ENCODE data around the gene SSH3.
"Not testable (repeated sequence)": the region's sequence is repeated elsewhere in the genome, so short reads cannot be mapped to it uniquely, and the experiment has no call there.

Gene SSH3

GRCh38 chr11:67303132-67303834 is at the start of gene SSH3:
Gene SSH3 (plus strand): TSS chr11:67303530. CDS start chr11:67303626, 96 bp downstream.
- no peak for DNase-seq (ENCODE audit: low read depth)

- DNase-seq (ENCODE audit: low read depth), result no peak
Observed at GRCh38 chr11:67253872-67254624, 49.3 kb upstream of the SSH3 start.

- no peak for DNase-seq (ENCODE audit: low read depth)
Observed at GRCh38 chr11:67254798-67255197, 48.5 kb upstream of the SSH3 start.

- DNase-seq (ENCODE audit: low read depth), result no peak
Observed at GRCh38 chr11:67255353-67255752, 48.0 kb upstream of the SSH3 start.

GRCh38 chr11:67255864-67256263 is 47.5 kb upstream of the SSH3 start:
- no peak for DNase-seq (ENCODE audit: low read depth)

- DNase-seq (ENCODE audit: low read depth), result no peak
Observed at GRCh38 chr11:67256477-67257135, 46.7 kb upstream of the SSH3 start.

- no peak for DNase-seq (ENCODE audit: low read depth)
Observed at GRCh38 chr11:67260406-67260805, 42.9 kb upstream of the SSH3 start.

GRCh38 chr11:67260885-67261639 is 42.3 kb upstream of the SSH3 start:
- not testable (repeated sequence) for DNase-seq (ENCODE audit: low read depth)

GRCh38 chr11:67261640-67261945 is 41.7 kb upstream of the SSH3 start:
- no peak for DNase-seq (ENCODE audit: low read depth)

- DNase-seq (ENCODE audit: low read depth), result no peak
Observed at GRCh38 chr11:67261946-67262681, 41.2 kb upstream of the SSH3 start.

- no peak for DNase-seq (ENCODE audit: low read depth)
Observed at GRCh38 chr11:67262731-67263675, 40.3 kb upstream of the SSH3 start.

- no peak for DNase-seq (ENCODE audit: low read depth)
Observed at GRCh38 chr11:67264260-67264659, 39.1 kb upstream of the SSH3 start.

- DNase-seq (ENCODE audit: low read depth), result no peak
Observed at GRCh38 chr11:67264877-67265632, 38.3 kb upstream of the SSH3 start.

GRCh38 chr11:67265633-67266448 is 37.5 kb upstream of the SSH3 start:
- peak; percentile 67 for DNase-seq (ENCODE audit: low read depth)

- no peak for DNase-seq (ENCODE audit: low read depth)
Observed at GRCh38 chr11:67266449-67267187, 36.7 kb upstream of the SSH3 start, which contains the start of gene GRK2. Gene GRK2 (plus strand): TSS chr11:67266473. CDS start chr11:67266700, 227 bp downstream.

- DNase-seq (ENCODE audit: low read depth), result no peak
Observed at GRCh38 chr11:67267188-67268080, 35.9 kb upstream of the SSH3 start.
